ENCODE data around the gene FASN. TPM values are rescaled to one million over a fixed set of nuclear protein-coding genes. Genes with fewer than 3 reads are reported as not detected.

FASN gene
- total and polyA plus RNA-seq, 5 donors: 14.3 to 86.3 (median 25.0) TPM

DNA sequence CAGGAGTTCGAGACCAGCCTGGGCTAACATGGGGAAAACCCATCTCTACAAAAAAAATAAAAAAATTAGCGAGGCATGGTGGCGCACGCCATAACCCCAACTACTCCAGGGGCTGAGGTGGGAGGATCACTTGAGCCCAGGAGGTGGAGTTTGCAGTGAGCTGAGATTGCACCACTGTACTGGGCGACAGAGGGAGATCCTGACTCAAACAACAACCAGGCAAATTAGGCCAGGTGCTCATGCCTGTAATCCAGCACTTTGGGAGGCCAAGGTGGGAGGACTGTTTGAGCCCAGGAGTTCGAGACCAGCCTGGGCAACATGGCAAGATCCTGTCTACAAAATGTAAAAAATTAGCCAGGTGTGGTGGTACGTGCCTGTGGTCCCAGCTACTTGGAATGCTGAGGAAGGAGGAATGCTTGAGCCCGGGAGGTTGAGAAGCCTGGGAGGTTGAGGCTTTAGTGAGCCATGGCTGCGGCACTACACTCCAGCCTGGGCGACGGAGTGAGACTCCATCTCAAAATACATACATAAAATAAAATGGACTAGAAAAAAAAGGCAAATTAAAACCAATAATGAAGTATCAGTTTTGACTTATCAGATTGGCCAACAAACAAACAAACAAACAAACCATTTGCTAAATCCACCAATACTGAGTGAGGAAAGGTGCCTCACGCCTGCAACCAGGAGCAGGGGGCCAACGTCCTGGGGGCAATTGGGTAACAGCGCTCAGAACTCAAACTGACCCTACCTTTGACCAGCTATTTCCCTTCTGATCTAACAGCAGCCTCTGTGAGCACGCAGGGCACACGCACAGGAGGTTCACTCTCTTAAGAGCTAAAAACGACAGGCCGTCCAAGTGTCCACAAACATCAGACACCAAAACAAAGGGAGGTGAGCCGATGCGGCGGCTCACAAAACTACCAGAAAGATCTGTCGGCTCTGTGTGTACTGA lies 19.4 kb upstream of the FASN start:
- H3K4me1 ChIP-seq (ENCODE audit: control insufficient read depth, insufficient read depth, low read length): no peaks in the 10 kb centered on the region
- 89% methylated on average over 22 of the region's 22 CpGs for WGBS
- DNase-seq (peak in 1 of 3 donors; percentile 8), ATAC-seq (no peak)
- H3K4me3 ChIP-seq (ENCODE audit: low read length): no peak overlapping the region
- intact Hi-C loops (cut with DNase I): no loop called here
- no peak overlapping the region for H3K27ac ChIP-seq (ENCODE audit: low read length)
- no peaks in the 10 kb centered on the region for H3K27me3 ChIP-seq (ENCODE audit: control insufficient read depth, insufficient read depth)
- no peaks in the 10 kb centered on the region for H3K9me3 ChIP-seq (ENCODE audit: control insufficient read depth, low read length)

DNA sequence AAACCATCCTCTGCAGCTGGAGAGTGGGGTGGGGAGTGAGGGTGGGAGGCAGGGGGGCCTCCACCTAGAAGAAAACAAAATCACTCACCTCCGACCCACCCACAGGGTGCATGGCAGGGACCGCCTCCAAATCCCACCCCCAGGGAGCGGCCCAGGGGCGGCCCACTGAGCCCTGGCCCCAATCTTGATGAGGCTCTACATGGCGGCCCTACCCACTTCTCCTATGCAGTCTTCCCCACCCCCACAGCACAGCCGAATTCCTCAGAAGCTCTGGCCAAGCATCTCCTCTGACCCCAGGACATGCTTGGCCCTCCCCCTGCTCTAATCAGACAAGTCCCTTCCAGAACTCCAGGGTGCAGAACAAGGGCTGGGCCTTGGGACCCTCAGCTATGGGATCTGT lies 18.2 kb upstream of the FASN start:
- no peaks in the 10 kb centered on the region for H3K9me3 ChIP-seq (ENCODE audit: control insufficient read depth, low read length)
- WGBS: 82% methylated on average over 6 of the region's 6 CpGs
- intact Hi-C loops (cut with DNase I): no loop called here
- H3K4me3 ChIP-seq (ENCODE audit: low read length): no peak overlapping the region
- no peaks in the 10 kb centered on the region for H3K27me3 ChIP-seq (ENCODE audit: control insufficient read depth, insufficient read depth)
- no peak for ATAC-seq
- no peak overlapping the region for H3K27ac ChIP-seq (ENCODE audit: low read length)
- no peaks in the 10 kb centered on the region for H3K4me1 ChIP-seq (ENCODE audit: control insufficient read depth, insufficient read depth, low read length)
- no peak for DNase-seq

DNA sequence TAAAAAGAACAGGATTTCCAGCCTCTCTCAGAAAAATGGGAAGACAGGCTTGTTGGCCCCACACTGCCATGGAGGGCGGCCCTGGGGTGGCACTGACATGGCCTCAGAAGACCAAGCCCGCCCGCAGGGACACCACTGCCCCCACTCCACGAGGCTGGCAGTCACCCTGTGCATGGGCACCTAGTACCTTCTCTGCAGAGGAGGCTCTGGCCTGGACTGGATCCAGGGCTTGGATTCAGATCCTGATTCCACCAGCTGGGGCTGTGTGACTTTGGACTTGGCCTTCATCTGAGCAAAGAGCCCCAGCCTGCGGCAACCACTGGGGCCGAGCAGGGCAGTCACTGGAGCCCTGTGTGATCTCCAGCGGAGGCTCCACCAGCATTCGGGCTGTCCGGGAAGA lies 16.8 kb upstream of the FASN start:
- Histone ChIP-seq H3K27ac (ENCODE audit: low read length) (no peak overlapping the region), H3K4me1 (ENCODE audit: control insufficient read depth, insufficient read depth, low read length) (no peaks in the 10 kb centered on the region), H3K9me3 (ENCODE audit: control insufficient read depth, low read length) (no peaks in the 10 kb centered on the region), H3K27me3 (ENCODE audit: control insufficient read depth, insufficient read depth) (no peaks in the 10 kb centered on the region), H3K4me3 (ENCODE audit: low read length) (no peak overlapping the region)
- WGBS: 94% methylated on average over 9 of the region's 9 CpGs
- ATAC-seq (no peak), DNase-seq (peak in 1 of 3 donors; percentile 44)
- intact Hi-C loops (cut with DNase I): no loop called here

DNA sequence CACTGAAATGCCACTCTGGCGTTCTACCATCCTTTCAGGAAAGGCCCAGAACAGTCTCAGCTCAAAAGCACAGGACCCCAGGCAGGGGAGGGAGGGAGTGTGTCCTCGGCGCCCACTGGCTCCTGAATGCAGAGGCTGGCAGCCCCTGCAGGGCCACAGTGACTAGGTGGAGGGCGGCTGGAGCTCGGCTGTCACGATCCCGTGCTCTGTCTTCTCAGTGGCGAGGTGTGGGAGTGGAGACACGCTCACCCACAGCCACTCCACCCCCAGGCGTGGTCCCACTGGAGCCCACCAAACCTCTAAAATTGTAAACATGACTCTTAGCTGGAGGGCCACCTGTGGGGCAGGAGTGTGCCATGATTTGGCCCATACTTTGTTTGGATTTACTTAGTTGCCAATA lies 16.4 kb upstream of the FASN start:
- ATAC-seq (no peak), DNase-seq (peak in 1 of 3 donors; percentile 30)
- no peaks in the 10 kb centered on the region for H3K9me3 ChIP-seq (ENCODE audit: control insufficient read depth, low read length)
- no peaks in the 10 kb centered on the region for H3K4me1 ChIP-seq (ENCODE audit: control insufficient read depth, insufficient read depth, low read length)
- intact Hi-C loops (cut with DNase I): no loop called here
- H3K4me3 ChIP-seq (ENCODE audit: low read length): no peak overlapping the region
- WGBS: 94% methylated on average over 10 of the region's 10 CpGs
- H3K27me3 ChIP-seq (ENCODE audit: control insufficient read depth, insufficient read depth): no peaks in the 10 kb centered on the region
- no peak overlapping the region for H3K27ac ChIP-seq (ENCODE audit: low read length)

DNA sequence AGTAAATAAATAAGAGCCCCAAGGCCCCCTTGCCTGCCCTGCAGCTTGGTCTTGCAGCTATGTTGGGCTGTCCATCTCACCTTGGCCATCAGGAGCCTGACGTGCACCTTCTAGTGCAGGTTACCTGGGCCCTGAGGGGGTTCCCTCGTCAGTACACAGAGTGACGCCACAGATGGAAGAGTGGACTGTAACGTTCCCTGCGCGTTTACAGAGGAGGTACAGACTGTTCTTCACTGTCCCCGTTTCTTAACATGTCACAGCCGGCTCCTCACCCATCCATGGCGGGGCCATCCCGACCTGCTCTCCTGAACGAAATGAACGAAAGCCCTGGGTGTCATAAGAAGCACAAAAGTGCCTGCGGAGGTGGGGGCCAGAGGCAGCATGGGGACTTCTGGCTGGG lies 15.9 kb upstream of the FASN start:
- no peaks in the 10 kb centered on the region for H3K4me1 ChIP-seq (ENCODE audit: control insufficient read depth, insufficient read depth, low read length)
- ATAC-seq: no peak
- no peaks in the 10 kb centered on the region for H3K9me3 ChIP-seq (ENCODE audit: control insufficient read depth, low read length)
- no peak for DNase-seq
- intact Hi-C loops (cut with DNase I): no loop called here
- H3K27ac ChIP-seq (ENCODE audit: low read length): no peak overlapping the region
- 90% methylated on average over 13 of the region's 13 CpGs for WGBS
- no peaks in the 10 kb centered on the region for H3K27me3 ChIP-seq (ENCODE audit: control insufficient read depth, insufficient read depth)
- H3K4me3 ChIP-seq (ENCODE audit: low read length): no peak overlapping the region

DNA sequence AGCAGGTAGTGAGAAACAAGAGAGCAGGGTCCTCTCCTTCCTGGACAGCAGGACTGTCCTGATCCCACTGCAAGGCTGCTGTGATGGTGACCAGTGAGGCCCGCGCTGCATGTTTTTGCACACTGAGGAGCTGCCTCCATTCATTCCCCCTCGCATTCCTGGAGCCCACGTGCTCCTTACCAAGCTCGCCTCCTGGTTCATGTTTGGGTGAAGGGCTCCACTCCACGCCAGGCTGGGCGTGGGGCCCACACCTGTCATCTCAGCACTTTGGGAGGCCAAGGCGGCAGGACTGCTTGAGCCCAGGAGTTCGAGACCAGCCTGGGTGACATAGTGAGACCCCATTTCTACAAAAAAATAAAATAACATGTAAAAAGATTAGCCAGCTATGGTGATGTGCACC lies 15.4 kb upstream of the FASN start:
- Histone ChIP-seq H3K4me1 (ENCODE audit: control insufficient read depth, insufficient read depth, low read length) (no peaks in the 10 kb centered on the region), H3K4me3 (ENCODE audit: low read length) (no peak overlapping the region), H3K27me3 (ENCODE audit: control insufficient read depth, insufficient read depth) (no peaks in the 10 kb centered on the region), H3K27ac (ENCODE audit: low read length) (no peak overlapping the region), H3K9me3 (ENCODE audit: control insufficient read depth, low read length) (no peaks in the 10 kb centered on the region)
- DNase-seq (no peak), ATAC-seq (no peak)
- WGBS: 93% methylated on average over 9 of the region's 9 CpGs
- intact Hi-C loops (cut with DNase I): no loop called here

DNA sequence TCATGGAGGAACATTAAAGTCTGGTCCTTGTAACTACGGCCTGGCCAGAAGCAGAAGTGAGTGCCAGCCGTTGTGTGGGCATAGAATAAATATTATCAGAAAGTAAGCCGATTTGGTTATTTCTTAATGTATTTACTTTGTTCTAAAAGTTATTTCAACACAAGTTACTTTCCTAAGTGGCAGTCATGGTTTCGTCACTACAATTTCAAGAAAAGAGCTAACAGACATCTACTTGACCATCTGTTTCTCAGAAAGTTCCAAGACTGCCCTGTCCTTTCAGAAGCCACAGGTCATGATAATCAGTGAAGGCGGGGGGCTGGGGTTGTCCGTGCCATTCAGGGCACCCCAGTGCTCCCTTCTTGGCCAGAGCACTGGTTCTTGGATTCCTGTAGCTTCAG lies 14.9 kb upstream of the FASN start:
- no peak overlapping the region for H3K4me3 ChIP-seq (ENCODE audit: low read length)
- H3K27ac ChIP-seq (ENCODE audit: low read length): no peak overlapping the region
- intact Hi-C loops (cut with DNase I): no loop called here
- DNase-seq: peak in 1 of 3 donors; percentile 8
- H3K27me3 ChIP-seq (ENCODE audit: control insufficient read depth, insufficient read depth): no peaks in the 10 kb centered on the region
- no peaks in the 10 kb centered on the region for H3K9me3 ChIP-seq (ENCODE audit: control insufficient read depth, low read length)
- WGBS: 85% methylated on average over 6 of the region's 6 CpGs
- ATAC-seq: no peak
- H3K4me1 ChIP-seq (ENCODE audit: control insufficient read depth, insufficient read depth, low read length): no peaks in the 10 kb centered on the region

DNA sequence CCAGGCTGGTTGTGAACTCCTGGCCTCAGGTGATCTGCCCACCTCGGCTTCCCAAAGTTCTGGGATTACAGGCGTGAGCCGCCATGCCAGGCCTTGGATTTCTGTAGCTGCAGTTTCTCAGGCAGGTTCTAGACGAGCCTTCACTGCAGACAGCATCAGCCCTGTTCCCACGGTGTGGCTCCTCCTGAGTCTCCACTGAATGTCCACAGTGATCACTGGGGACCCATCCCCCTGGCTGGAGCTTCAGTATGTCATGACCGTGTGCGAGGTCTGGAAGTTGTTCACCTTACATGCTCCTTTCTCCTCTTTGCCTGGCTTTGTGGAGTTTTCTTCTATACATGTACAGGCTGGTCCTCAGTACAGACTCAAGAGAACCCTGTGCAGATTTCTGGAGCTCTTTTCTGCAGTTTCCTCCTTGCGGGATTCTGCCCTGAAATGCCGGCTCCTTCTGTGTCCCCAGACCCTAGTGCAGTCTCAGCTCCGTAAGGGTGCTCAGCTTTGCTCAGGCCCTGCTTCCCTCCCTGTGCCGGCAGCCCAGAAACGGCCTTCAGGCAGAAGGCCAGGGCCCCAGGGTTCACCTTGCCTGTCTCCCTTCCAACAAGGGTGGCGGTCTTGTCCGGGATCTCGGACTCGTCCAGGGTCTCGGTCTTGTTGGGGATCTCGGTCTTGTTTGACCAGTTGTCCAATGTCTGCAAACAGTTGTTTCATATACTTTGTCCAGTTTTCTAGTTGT lies 14.3 kb upstream of the FASN start:
- WGBS: 93% methylated on average over 18 of the region's 18 CpGs
- no peaks in the 10 kb centered on the region for H3K4me1 ChIP-seq (ENCODE audit: control insufficient read depth, insufficient read depth, low read length)
- no peak overlapping the region for H3K27ac ChIP-seq (ENCODE audit: low read length)
- DNase-seq: peak in 1 of 3 donors; percentile 18
- H3K9me3 ChIP-seq (ENCODE audit: control insufficient read depth, low read length): no peaks in the 10 kb centered on the region
- no peak for ATAC-seq
- no peak overlapping the region for H3K4me3 ChIP-seq (ENCODE audit: low read length)
- H3K27me3 ChIP-seq (ENCODE audit: control insufficient read depth, insufficient read depth): no peaks in the 10 kb centered on the region
- intact Hi-C loops (cut with DNase I): no loop called here

DNA sequence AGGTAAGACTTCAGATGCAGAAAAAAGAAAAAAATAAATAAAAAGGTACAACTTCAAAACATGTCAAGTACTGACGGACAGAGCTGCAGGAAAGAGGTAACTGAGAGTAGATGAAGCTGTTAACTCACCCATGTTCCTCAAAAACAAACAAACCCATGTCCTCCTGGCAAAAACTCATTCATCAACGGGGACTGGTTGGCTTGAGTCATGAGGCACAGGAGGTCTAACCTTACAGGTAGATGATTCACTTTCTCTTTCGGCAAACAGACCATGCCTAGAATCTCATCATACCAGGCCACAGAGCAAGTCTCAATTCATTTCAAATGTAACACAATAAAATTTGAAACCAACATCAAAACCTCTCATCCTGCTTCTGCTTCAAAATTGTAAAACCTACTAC lies 12.3 kb upstream of the FASN start:
- H3K27ac ChIP-seq (ENCODE audit: low read length): no peak overlapping the region
- H3K4me1 ChIP-seq (ENCODE audit: control insufficient read depth, insufficient read depth, low read length): no peaks in the 10 kb centered on the region
- intact Hi-C loops (cut with DNase I): no loop called here
- 87% methylated on average over 3 of the region's 3 CpGs for WGBS
- H3K27me3 ChIP-seq (ENCODE audit: control insufficient read depth, insufficient read depth): no peaks in the 10 kb centered on the region
- no peak overlapping the region for H3K4me3 ChIP-seq (ENCODE audit: low read length)
- DNase-seq (no peak), ATAC-seq (no peak)
- H3K9me3 ChIP-seq (ENCODE audit: control insufficient read depth, low read length): no peaks in the 10 kb centered on the region

DNA sequence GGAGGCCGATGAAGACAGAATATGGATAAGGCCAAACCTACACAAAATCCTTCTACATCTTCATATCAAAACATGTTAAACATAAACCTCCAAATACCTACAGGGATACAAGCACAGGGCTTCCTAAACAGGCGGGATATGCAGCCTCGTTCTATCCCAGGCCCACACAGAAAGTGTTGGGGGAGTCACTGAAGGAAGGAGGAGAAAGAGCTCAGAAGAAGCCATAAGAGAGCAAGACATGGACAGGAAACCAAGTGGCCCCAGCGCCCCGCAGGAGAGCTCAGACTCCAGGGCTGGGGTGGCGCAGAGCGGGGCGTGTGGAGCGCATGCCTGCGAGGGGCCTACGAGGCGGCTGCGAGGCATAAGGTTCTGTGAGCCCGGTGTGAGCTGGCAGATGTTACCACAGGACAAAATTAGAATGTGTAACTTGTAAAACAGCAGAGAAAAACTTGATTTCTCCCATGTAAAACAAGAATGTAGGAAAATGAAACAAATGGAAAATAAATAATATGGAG lies 11.0 kb upstream of the FASN start:
- no peak for ATAC-seq
- Histone ChIP-seq H3K27me3 (ENCODE audit: control insufficient read depth, insufficient read depth) (no peaks in the 10 kb centered on the region), H3K9me3 (ENCODE audit: control insufficient read depth, low read length) (no peaks in the 10 kb centered on the region), H3K4me1 (ENCODE audit: control insufficient read depth, insufficient read depth, low read length) (no peaks in the 10 kb centered on the region), H3K4me3 (ENCODE audit: low read length) (no peak overlapping the region), H3K27ac (ENCODE audit: low read length) (no peak overlapping the region)
- 89% methylated on average over 14 of the region's 14 CpGs for WGBS
- DNase-seq: peak in 2 of 3 donors; percentile 18 to 42
- intact Hi-C loops (cut with DNase I): no loop called here

DNA sequence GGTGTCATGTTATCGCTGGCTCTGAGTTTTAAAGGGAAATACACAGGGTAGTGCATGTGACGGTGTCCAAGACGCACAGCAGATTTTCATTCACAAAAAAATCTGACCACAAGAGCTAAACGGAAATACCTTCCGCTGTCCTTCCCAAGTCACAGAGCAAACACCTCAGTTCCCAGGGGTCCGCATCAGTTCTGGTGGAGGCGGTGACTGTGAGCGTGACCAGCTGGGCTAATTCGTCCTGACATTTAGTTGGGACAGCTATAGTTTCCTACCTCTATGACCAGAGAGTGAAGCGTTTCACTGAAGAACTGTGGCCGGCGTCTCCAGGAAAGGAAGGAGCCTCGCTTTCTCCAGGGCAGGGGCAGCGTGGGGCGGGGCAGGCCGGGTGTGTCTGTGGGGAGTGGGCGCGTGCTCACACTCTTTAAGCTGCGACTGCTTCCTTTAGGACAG lies 10.5 kb upstream of the FASN start:
- 81% methylated on average over 19 of the region's 19 CpGs for WGBS
- intact Hi-C loops (cut with DNase I): no loop called here
- H3K4me1 ChIP-seq (ENCODE audit: control insufficient read depth, insufficient read depth, low read length): no peaks in the 10 kb centered on the region
- DNase-seq (peak in 2 of 3 donors; percentile 10 to 36), ATAC-seq (no peak)
- H3K27ac ChIP-seq (ENCODE audit: low read length): no peak overlapping the region
- no peak overlapping the region for H3K4me3 ChIP-seq (ENCODE audit: low read length)
- no peaks in the 10 kb centered on the region for H3K27me3 ChIP-seq (ENCODE audit: control insufficient read depth, insufficient read depth)
- no peaks in the 10 kb centered on the region for H3K9me3 ChIP-seq (ENCODE audit: control insufficient read depth, low read length)

Data from right cardiac atrium (tissue), 5 donors.